Measurements from ENCODE around the gene TRAP1. TPM values are rescaled to one million over a fixed set of nuclear protein-coding genes. Genes with fewer than 3 reads are reported as not detected.

TRAP1 gene
- total and polyA plus RNA-seq, 2 experiments from 2014 or later, result 143 to 228 TPM

GRCh38 chr16:3706253-3707012 lies 10.9 kb downstream of the TRAP1 start:
- Histone ChIP-seq H2AFZ (no peak overlapping the region), H3K27me3 (ENCODE audit: insufficient read depth) (no peaks in the 10 kb centered on the region), H3K4me1 (ENCODE audit: insufficient read depth) (no peaks in the 10 kb centered on the region; the same call in 1 of the 2 replicates), H3K79me2 (replicated peaks; ENCODE audit: insufficient read depth) (peaks cover 98% of the 10 kb centered on the region), H3K4me3 (no peak overlapping the region), H3K4me2 (no peak overlapping the region), H3K9me2 (ENCODE audit: insufficient read depth) (no peaks in the 10 kb centered on the region), H3K36me3 (ENCODE audit: insufficient read depth) (peaks cover 4% of the 10 kb centered on the region; the same call in 1 of the 2 replicates), H4K20me1 (replicated peaks; ENCODE audit: insufficient read depth) (peaks cover 43% of the 10 kb centered on the region), H3K27ac (ENCODE audit: low read depth) (no peak overlapping the region), H3F3A (replicated peaks; ENCODE audit: low read depth) (no peaks in the 10 kb centered on the region)
- peaks cover 5% of the 10 kb centered on the region for H3K27me3 Mint-ChIP-seq (ENCODE audit: insufficient read depth, low read depth, poor library complexity)
- DNase-seq (ENCODE audit: low spot score), result no peak
- no peak for TF ChIP-seq NANOG (IDR thresholded peaks at IDR 0.05; ENCODE audit: borderline replicate concordance)
- TF ChIP-seq ZNF331 (CRISPR knock-in tag; IDR thresholded peaks at IDR 0.05; ENCODE audit: low read depth), result no peak
- no peak for TF ChIP-seq ZNF114 (CRISPR knock-in tag; IDR thresholded peaks at IDR 0.05)
- no peak for TF ChIP-seq POLR2AphosphoS5 (IDR thresholded peaks at IDR 0.05; ENCODE audit: low read depth)
- no peak for TF ChIP-seq ETS1 (IDR thresholded peaks at IDR 0.05)
- no peak for TF ChIP-seq JUNB (IDR thresholded peaks at IDR 0.05; ENCODE audit: unreplicated experiment)
- TF ChIP-seq EZH2phosphoT487 (IDR thresholded peaks at IDR 0.05; ENCODE audit: unreplicated experiment), result no peak
- TF ChIP-seq REST (IDR thresholded peaks at IDR 0.05; ENCODE audit: unreplicated experiment), result no peak
- no peak for TF ChIP-seq STAT1 (IDR thresholded peaks at IDR 0.05; ENCODE audit: unreplicated experiment)
- H3K4me3 Mint-ChIP-seq, result no peak overlapping the region
- ATAC-seq, result no peak; the same call in 2 of the 3 replicates
- no peak overlapping the region for H3K27ac Mint-ChIP-seq
- no peaks in the 10 kb centered on the region for H3K4me1 Mint-ChIP-seq
- no peaks in the 10 kb centered on the region for H3K9me3 Mint-ChIP-seq
- peaks cover 39% of the 10 kb centered on the region; the same call in 2 of the 3 replicates for H3K36me3 Mint-ChIP-seq (ENCODE audit: low read depth)

GRCh38 chr16:3702082-3702481 lies 15.2 kb downstream of the TRAP1 start:
- Histone ChIP-seq H2AFZ (no peak overlapping the region), H4K20me1 (replicated peaks; ENCODE audit: insufficient read depth) (peaks cover 34% of the 10 kb centered on the region), H3K27ac (ENCODE audit: low read depth) (no peak overlapping the region), H3K4me1 (ENCODE audit: insufficient read depth) (no peaks in the 10 kb centered on the region), H3K36me3 (ENCODE audit: insufficient read depth) (peaks cover 4% of the 10 kb centered on the region; the same call in 1 of the 2 replicates), H3F3A (replicated peaks; ENCODE audit: low read depth) (no peaks in the 10 kb centered on the region), H3K4me3 (no peak overlapping the region), H3K4me2 (no peak overlapping the region), H3K79me2 (replicated peaks; ENCODE audit: insufficient read depth) (peaks cover 98% of the 10 kb centered on the region), H3K27me3 (ENCODE audit: insufficient read depth) (no peaks in the 10 kb centered on the region), H3K9me2 (ENCODE audit: insufficient read depth) (no peaks in the 10 kb centered on the region)
- peaks cover 24% of the 10 kb centered on the region; the same call in 2 of the 3 replicates for H3K36me3 Mint-ChIP-seq (ENCODE audit: low read depth)
- DNase-seq (ENCODE audit: low spot score), result no peak
- H3K9me3 Mint-ChIP-seq, result no peaks in the 10 kb centered on the region
- ATAC-seq, result no peak
- H3K27ac Mint-ChIP-seq, result no peak overlapping the region
- peaks cover 8% of the 10 kb centered on the region for H3K27me3 Mint-ChIP-seq (ENCODE audit: insufficient read depth, low read depth, poor library complexity)
- no peaks in the 10 kb centered on the region; the same call in 2 of the 3 replicates for H3K4me1 Mint-ChIP-seq
- no peak overlapping the region for H3K4me3 Mint-ChIP-seq
- TF ChIP-seq ZNF331 (CRISPR knock-in tag; IDR thresholded peaks at IDR 0.05; ENCODE audit: low read depth) (no peak), CTCF (conservative IDR thresholded peaks at IDR 0.05; ENCODE audit: low read depth in 2 of 2) (no peak), EZH2 (IDR thresholded peaks at IDR 0.05; ENCODE audit: low read depth, unreplicated experiment) (no peak), JUNB (IDR thresholded peaks at IDR 0.05; ENCODE audit: unreplicated experiment) (no peak)
